GM12878 (cell line): ENCODE data around the gene PTPRN2. TPM values are rescaled to one million over a fixed set of nuclear protein-coding genes. Genes with fewer than 3 reads are reported as not detected.

ENCODE experiments used
- ATAC-seq: fragments of 200-7000 bp; cut with Tn5 transposase; 3 replicates; pipeline ENCODE4 v1.9.1; 2020; ENCODE audit warnings: mild to moderate bottlenecking, moderate library complexity
- BruUV-seq: library from RNA; stranded (reverse); fragments of 400-500 nt; replicated peaks from 2 replicates; lab custom pipeline; 2021; lab: Mats Ljungman, UMichigan
- CTCF ChIA-PET: fragments of 300-600 bp; sonication (Branson Sonifier 250); formaldehyde crosslinking; extraction: SDS; loops from one replicate; lab custom pipeline; 2021; ENCODE audit warnings: inconsistent platforms; lab: Yijun Ruan, JAX
- POLR2A ChIA-PET: fragments of 350-600 bp; formaldehyde crosslinking; extraction: SDS; loops from one replicate; lab custom pipeline; 2021; ENCODE audit warnings: inconsistent platforms; lab: Charles Lee
- RAD21 ChIA-PET: fragments of 300-600 bp; sonication (Branson Sonifier 250); formaldehyde crosslinking; loops from one replicate; lab custom pipeline; 2023; ENCODE audit warnings: antibody characterized with exemption; ENCODE audit not compliant: unreplicated experiment; lab: Charles Lee
- SMC1A ChIA-PET: fragments of 300-600 bp; sonication (Branson Sonifier 250); formaldehyde crosslinking; loops from one replicate; lab custom pipeline; 2023; ENCODE audit not compliant: unreplicated experiment, uncharacterized antibody; lab: Charles Lee
- DNase-seq: peaks from one replicate; pipeline ENCODE4 v3.0.0-alpha.2; 2011; ENCODE audit warnings: low read depth, low spot score
- FAIRE-seq: peaks from 3 replicates; lab custom pipeline; 2011; peaks lifted over from hg19 to GRCh38; lab: Jason Lieb, UNC
- H2AFZ ChIP-seq: 2 replicates; pipeline ENCODE4 v1.6.0; 2011; ENCODE audit warnings: low read depth, low read length, control low read depth; ENCODE audit not compliant: control insufficient read depth
- H3K27ac ChIP-seq: 2 replicates; pipeline ENCODE4 v1.5.1; 2011; ENCODE audit warnings: control low read depth; ENCODE audit not compliant: control insufficient read depth, insufficient read depth
- H3K27me3 ChIP-seq, 2 experiments: replicated peaks in 1 of 2; 2 replicates each; pipeline versions ENCODE4 v1.6.0 to v1.6.1; 2011; ENCODE audit warnings: low read length in 1 of 2; ENCODE audit not compliant: control insufficient read depth in 2 of 2, insufficient read depth in 2 of 2
- H3K36me3 ChIP-seq, 2 experiments: 2 replicates each; pipeline ENCODE4 v1.5.1; 2011; ENCODE audit warnings: low read length in 1 of 2; ENCODE audit not compliant: control insufficient read depth in 2 of 2, insufficient read depth in 2 of 2
- H3K4me1 ChIP-seq: 2 replicates; pipeline ENCODE4 v1.6.1; 2011; ENCODE audit warnings: mild to moderate bottlenecking, low read length, moderate library complexity, mixed read lengths; ENCODE audit not compliant: control insufficient read depth, insufficient read depth
- H3K4me2 ChIP-seq: 2 replicates; pipeline ENCODE4 v1.6.0; 2011; ENCODE audit warnings: control low read depth; ENCODE audit not compliant: control insufficient read depth, insufficient read depth
- H3K4me3 ChIP-seq: fragments of 200-600 bp; sonication (generic); 2 replicates; pipeline ENCODE4 v1.5.1; 2016
- H3K79me2 ChIP-seq: 2 replicates; pipeline ENCODE4 v1.6.0; 2011; ENCODE audit warnings: low read length; ENCODE audit not compliant: control insufficient read depth, insufficient read depth
- H3K9ac ChIP-seq: 2 replicates; pipeline ENCODE4 v1.8.0; 2011; ENCODE audit warnings: low read length, control low read depth, mixed read lengths; ENCODE audit not compliant: control insufficient read depth, insufficient read depth
- H3K9me3 ChIP-seq: replicated peaks from 3 replicates; pipeline ENCODE4 v1.5.1; 2011; ENCODE audit warnings: mild to moderate bottlenecking, low read length; ENCODE audit not compliant: control insufficient read depth, insufficient read depth
- H4K20me1 ChIP-seq: 2 replicates; pipeline ENCODE4 v1.6.0; 2011; ENCODE audit not compliant: control insufficient read depth, insufficient read depth
- BHLHE40 ChIP-seq, 2 experiments: fragments of 450-650 bp in 1 of 2; IDR thresholded peaks; 2 replicates each; pipeline ENCODE4 v1.6.1; 2011 to 2017; ENCODE audit warnings: low read depth in 2 of 2, borderline replicate concordance in 1 of 2, improper control_type of control experiment in 1 of 2, low read length in 1 of 2, mild to moderate bottlenecking in 1 of 2
- CBX3 ChIP-seq: fragments of 200-600 bp; sonication (generic); IDR thresholded peaks from 2 replicates; pipeline ENCODE4 v1.6.1; 2016; ENCODE audit warnings: low read depth, borderline replicate concordance
- CBX5 ChIP-seq: sonication (generic); IDR thresholded peaks from 2 replicates; pipeline ENCODE4 v1.6.1; 2016; ENCODE audit warnings: low read depth, moderate library complexity, mild to moderate bottlenecking, inconsistent platforms
- CREB1 ChIP-seq: IDR thresholded peaks from 2 replicates; pipeline ENCODE4 v1.6.1; 2012; ENCODE audit warnings: low read depth, mild to moderate bottlenecking, inconsistent platforms
- NFXL1 ChIP-seq: fragments of 450-650 bp; IDR thresholded peaks from 2 replicates; pipeline ENCODE4 v1.6.1; 2017; ENCODE audit warnings: antibody characterized with exemption, mild to moderate bottlenecking, borderline replicate concordance
- NRF1 ChIP-seq: conservative IDR thresholded peaks from 2 replicates; pipeline ENCODE4 v1.6.1; 2011; ENCODE audit warnings: mild to moderate bottlenecking, low read depth, low read length, improper control_type of control experiment
- PML ChIP-seq: IDR thresholded peaks from 2 replicates; pipeline ENCODE4 v1.6.1; 2012; ENCODE audit warnings: low read length, inconsistent platforms
- RELA ChIP-seq: fragments of 450-650 bp; IDR thresholded peaks from 2 replicates; pipeline ENCODE4 v1.8.0; 2014; ENCODE audit warnings: borderline replicate concordance; ENCODE audit not compliant: partially characterized antibody
- RFX5 ChIP-seq: IDR thresholded peaks from 2 replicates; pipeline ENCODE4 v1.6.1; 2011; ENCODE audit warnings: low read depth, low read length, improper control_type of control experiment
- SMARCA5 ChIP-seq: fragments of 450-650 bp; IDR thresholded peaks from 2 replicates; pipeline ENCODE4 v1.6.1; 2017; ENCODE audit warnings: mild to moderate bottlenecking
- STAT1 ChIP-seq: fragments of 450-650 bp; conservative IDR thresholded peaks from 2 replicates; pipeline ENCODE4 v1.6.1; 2014; ENCODE audit warnings: antibody characterized with exemption, mild to moderate bottlenecking
- YBX1 ChIP-seq: fragments of 450-650 bp; IDR thresholded peaks from 2 replicates; pipeline ENCODE4 v1.6.1; 2016; ENCODE audit warnings: antibody characterized with exemption
- ZNF622 ChIP-seq: fragments of 450-650 bp; IDR thresholded peaks from 2 replicates; pipeline ENCODE4 v1.6.1; 2017; ENCODE audit warnings: mild to moderate bottlenecking, inconsistent platforms
- WGBS: methylation state at CpG from one replicate; pipeline ENCODE4 v1.1.6; 2016; ENCODE audit warnings: low lambda C conversion rate; ENCODE audit not compliant: insufficient replicate concordance, insufficient coverage; ENCODE audit errors: missing lambda C conversion rate; 5-methylcytosine and 5-hydroxymethylcytosine counted together
- in situ Hi-C: fragments of 300-500 bp; cut with MboI; formaldehyde crosslinking; loops from 9 replicates; pipeline ENCODE4 v1.14.3; 2018; ENCODE audit warnings: mixed read lengths
- intact Hi-C: fragments of 100-400 bp; cut with micrococcal nuclease; formaldehyde crosslinking; loops from one replicate; pipeline ENCODE4 v1.14.2; 2022; ENCODE audit not compliant: unreplicated experiment
- polyA plus RNA-seq, 11 experiments: library from polyadenylated mRNA; depleted of rRNA in 4 of 11; unstranded in 6 of 11; stranded (reverse) in 5 of 11; fragments of >200 nt; fragmentation: Nextera tagmentation in 4 of 11; fragmentation: Illumina TruSeq in 1 of 11; extraction: Ambion mirVana in 4 of 11; extraction: Trizol in 1 of 11; gene quantifications; 1 replicate in 1 of 11; 2 replicates in 10 of 11; pipeline versions ENCODE4 v1.2.1 to v1.2.3, GENCODE V29; 2011 to 2016; ENCODE audit warnings: inconsistent platforms in 2 of 11, missing spikeins in 2 of 11, low read depth in 1 of 11
- total RNA-seq, 4 experiments: library from RNA; depleted of rRNA in 3 of 4; stranded (reverse); fragments of >200 nt in 3 of 4; fragmentation: Illumina TruSeq in 1 of 4; extraction: Trizol in 1 of 4; gene quantifications; 2 replicates each; pipeline versions ENCODE4 v1.2.1 to v1.2.3, GENCODE V29; 2013 to 2021
- TF ChIP-seq, protein P1 (sequence below): fragments of 150-350 bp; IDR thresholded peaks from 2 replicates; pipeline ENCODE4 v1.6.1; 2014; ENCODE audit warnings: mild to moderate bottlenecking, low read depth, low read length

Gene PTPRN2
- total and polyA plus RNA-seq, 10 of the 15 experiments (the other 5 are each of a cell fraction or from before 2014, with no cell fraction given) = 5.4 TPM; not detected in 9

DNA sequence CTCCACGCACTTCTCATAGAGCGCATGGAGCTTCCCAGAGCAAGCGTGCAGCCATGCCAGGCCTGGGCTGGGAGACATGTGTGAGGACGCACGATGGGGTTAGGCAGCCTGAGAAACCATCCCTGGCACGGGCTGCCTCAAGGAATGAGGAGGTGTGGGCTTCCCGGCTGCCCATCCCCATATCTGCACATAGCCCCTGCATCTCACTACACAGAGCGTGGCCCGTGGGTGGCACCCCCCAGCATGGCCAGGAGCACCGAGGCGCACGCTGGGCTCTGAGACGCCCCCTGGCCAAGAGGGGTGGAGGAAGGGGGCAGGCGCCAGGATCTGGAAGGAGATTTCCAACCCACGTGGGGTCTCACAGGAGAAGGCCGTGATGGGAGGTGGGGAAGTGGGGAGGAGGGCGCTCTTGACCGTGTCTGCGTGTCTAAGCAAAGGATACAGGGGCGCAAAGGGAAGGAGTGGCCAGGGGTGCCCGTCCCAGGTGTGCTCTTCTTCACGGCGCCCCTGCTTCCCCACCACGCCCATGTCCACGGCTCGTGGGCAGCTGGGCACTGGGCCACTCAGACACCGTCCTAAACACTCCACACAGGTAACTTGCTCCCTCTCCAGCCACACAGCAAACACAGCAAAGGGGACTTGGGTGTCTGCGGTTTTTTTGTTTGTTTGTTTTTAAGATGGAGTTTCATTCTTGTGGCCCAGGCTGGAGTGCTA is 340.5 kb downstream of the PTPRN2 start (continued):
- TF ChIP-seq, protein P1, sequence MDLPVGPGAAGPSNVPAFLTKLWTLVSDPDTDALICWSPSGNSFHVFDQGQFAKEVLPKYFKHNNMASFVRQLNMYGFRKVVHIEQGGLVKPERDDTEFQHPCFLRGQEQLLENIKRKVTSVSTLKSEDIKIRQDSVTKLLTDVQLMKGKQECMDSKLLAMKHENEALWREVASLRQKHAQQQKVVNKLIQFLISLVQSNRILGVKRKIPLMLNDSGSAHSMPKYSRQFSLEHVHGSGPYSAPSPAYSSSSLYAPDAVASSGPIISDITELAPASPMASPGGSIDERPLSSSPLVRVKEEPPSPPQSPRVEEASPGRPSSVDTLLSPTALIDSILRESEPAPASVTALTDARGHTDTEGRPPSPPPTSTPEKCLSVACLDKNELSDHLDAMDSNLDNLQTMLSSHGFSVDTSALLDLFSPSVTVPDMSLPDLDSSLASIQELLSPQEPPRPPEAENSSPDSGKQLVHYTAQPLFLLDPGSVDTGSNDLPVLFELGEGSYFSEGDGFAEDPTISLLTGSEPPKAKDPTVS = no peak
- no peak for TF ChIP-seq RELA
- TF ChIP-seq YBX1 = no peak
- TF ChIP-seq SMARCA5 = no peak
- TF ChIP-seq CREB1 = no peak
- TF ChIP-seq CBX3 = no peak
- TF ChIP-seq STAT1 = no peak

DNA sequence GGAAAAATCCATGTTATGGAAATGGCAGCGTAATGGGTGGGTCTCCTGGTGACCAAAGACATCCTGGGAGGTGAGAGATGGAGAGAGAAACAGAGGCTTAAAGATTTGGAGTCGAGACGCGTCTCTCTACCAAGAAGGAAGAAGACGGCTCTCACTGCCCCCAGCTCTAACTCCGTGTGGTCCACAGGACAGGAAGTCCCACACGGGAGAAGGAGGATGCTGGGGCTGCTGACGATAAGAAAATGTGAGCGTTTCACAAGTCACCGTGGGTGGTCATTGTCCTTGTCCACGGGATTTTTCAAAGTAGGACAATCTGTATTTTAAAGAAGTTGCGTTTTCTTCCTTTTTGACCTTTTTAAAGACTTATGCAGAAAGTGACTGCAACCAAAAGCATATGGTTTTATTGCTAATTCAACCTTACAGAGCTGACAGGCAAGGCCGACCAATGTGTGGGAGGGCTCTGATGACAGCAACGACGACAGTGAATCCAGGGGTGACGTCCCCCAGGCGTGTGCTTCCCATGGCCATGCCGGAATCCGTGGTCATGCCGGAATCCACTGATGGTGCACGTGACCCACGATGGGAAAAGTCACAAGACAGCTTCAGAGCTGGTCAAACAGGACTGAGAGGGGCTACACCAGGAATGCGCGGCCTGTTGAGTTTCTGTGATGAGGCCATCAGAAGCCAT is 341.2 kb downstream of the PTPRN2 start:
- no TSS peak for BruUV-seq
- H2AFZ ChIP-seq = no peak overlapping the region
- no peaks in the 10 kb centered on the region for H3K36me3 ChIP-seq
- H3K27ac ChIP-seq = no peak overlapping the region
- no peak overlapping the region for H3K9ac ChIP-seq
- H3K79me2 ChIP-seq = no peaks in the 10 kb centered on the region
- H3K4me2 ChIP-seq = no peak overlapping the region
- intact Hi-C loops = no loop called here
- ChIA-PET CTCF (no interaction called here), POLR2A (no interaction called here), RAD21 (no interaction called here), SMC1A (no interaction called here)
- ATAC-seq (no peak), DNase-seq (no peak), FAIRE-seq (no peak)
- H3K9me3 ChIP-seq = peaks cover 3% of the 10 kb centered on the region; the same call in 1 of the 3 replicates
- no peaks in the 10 kb centered on the region for H3K4me1 ChIP-seq
- no peak for TF ChIP-seq CBX5
- no peak for TF ChIP-seq NFXL1
- no peak for TF ChIP-seq NRF1
- no peak for TF ChIP-seq CBX3
- TF ChIP-seq RFX5 = no peak
- no peak for TF ChIP-seq PML
- no peak for TF ChIP-seq BHLHE40 (IDR thresholded peaks at IDR 0.05; ENCODE audit: borderline replicate concordance in 1 of 2, low read depth in 2 of 2, low read length in 1 of 2)
- TF ChIP-seq ZNF622 = no peak
- no peaks in the 10 kb centered on the region for H3K27me3 ChIP-seq
- no peaks in the 10 kb centered on the region for H4K20me1 ChIP-seq
- 43% methylated on average over 19 of the region's 24 CpGs for WGBS
- H3K4me3 ChIP-seq = no peak overlapping the region
- in situ Hi-C loops = no loop called here
